H1 (cell line): ENCODE measurements around the gene PITPNC1. TPM values are rescaled to one million over a fixed set of nuclear protein-coding genes. Genes with fewer than 3 reads are reported as not detected.
"Not testable (repeated sequence)": the region's sequence is repeated elsewhere in the genome, so short reads cannot be mapped to it uniquely, and the experiment has no call there.

Experiments used
- CTCF ChIA-PET: fragments of 300-600 bp; sonication (Branson Sonifier 250); formaldehyde crosslinking; loops from one replicate; lab custom pipeline; 2021; ENCODE audit not compliant: partially characterized antibody; lab: Charles Lee
- POLR2A ChIA-PET: fragments of 300-600 bp; sonication (Branson Sonifier 250); formaldehyde crosslinking; loops from one replicate; lab custom pipeline; 2021; ENCODE audit warnings: inconsistent platforms; ENCODE audit not compliant: partially characterized antibody; lab: Charles Lee
- DNase-seq, 2 experiments: peaks; one replicate each; pipeline versions ENCODE4 v3.0.0 to v3.0.0-alpha.2; 2010 to 2022; ENCODE audit warnings: low spot score in 2 of 2, low read depth in 1 of 2, mixed read lengths in 1 of 2
- FAIRE-seq: peaks from 2 replicates; lab custom pipeline; 2011; peaks lifted over from hg19 to GRCh38; lab: Jason Lieb, UNC
- H2AFZ ChIP-seq: 2 replicates; pipeline ENCODE4 v1.8.1; 2012; ENCODE audit warnings: low read length, inconsistent platforms
- H2AK5ac ChIP-seq: 2 replicates; pipeline ENCODE4 v1.6.1; 2013; ENCODE audit warnings: low read depth, low read length
- H2BK120ac ChIP-seq: replicated peaks from 2 replicates; pipeline ENCODE3; 2013; ENCODE audit warnings: low read depth, low read length, inconsistent platforms
- H2BK12ac ChIP-seq: 2 replicates; pipeline ENCODE4 v1.6.1; 2013; ENCODE audit warnings: low read depth, low read length
- H2BK15ac ChIP-seq: 2 replicates; pipeline ENCODE4 v1.6.1; 2013; ENCODE audit warnings: low read length
- H2BK20ac ChIP-seq: 2 replicates; pipeline ENCODE4 v1.6.1; 2013; ENCODE audit warnings: low read length
- H2BK5ac ChIP-seq: 2 replicates; pipeline ENCODE4 v1.6.1; 2013; ENCODE audit warnings: low read depth, low read length
- H3K14ac ChIP-seq: 2 replicates; pipeline ENCODE4 v1.6.1; 2013; ENCODE audit warnings: inconsistent platforms; ENCODE audit not compliant: insufficient read length
- H3K18ac ChIP-seq: 2 replicates; pipeline ENCODE4 v1.6.1; 2013; ENCODE audit warnings: low read length; ENCODE audit errors: extremely low read depth
- H3K23ac ChIP-seq: 2 replicates; pipeline ENCODE4 v1.6.1; 2013; ENCODE audit warnings: inconsistent platforms; ENCODE audit not compliant: insufficient read length
- H3K23me2 ChIP-seq: 2 replicates; pipeline ENCODE4 v1.6.1; 2013; ENCODE audit warnings: low read depth, low read length
- H3K27ac ChIP-seq: 2 replicates; pipeline ENCODE4 v1.6.1; 2011; ENCODE audit warnings: low read depth, low read length, inconsistent platforms
- H3K27me3 ChIP-seq, 4 experiments: replicated peaks in 1 of 4; 1 replicate in 1 of 4; 2 replicates in 3 of 4; pipeline versions ENCODE4 v1.6.1 to v1.8.1; 2011 to 2013; ENCODE audit warnings: low read length in 3 of 4, mild to moderate bottlenecking in 3 of 4, inconsistent platforms in 2 of 4, mixed read lengths in 2 of 4, moderate library complexity in 1 of 4; ENCODE audit not compliant: control insufficient read depth in 3 of 4, insufficient read depth in 3 of 4; ENCODE audit errors: extremely low read depth in 1 of 4
- H3K36me3 ChIP-seq, 4 experiments: 2 replicates each; pipeline versions ENCODE4 v1.6.1 to v1.8.1; 2011 to 2013; ENCODE audit warnings: mild to moderate bottlenecking in 4 of 4, low read length in 3 of 4, moderate library complexity in 2 of 4, control low read depth in 1 of 4, inconsistent platforms in 1 of 4; ENCODE audit not compliant: insufficient read depth in 4 of 4, control insufficient read depth in 2 of 4
- H3K4ac ChIP-seq: replicated peaks from 2 replicates; pipeline ENCODE3; 2013; ENCODE audit warnings: low read length, low read depth, mixed read lengths, inconsistent platforms; ENCODE audit not compliant: insufficient read length
- H3K4me1 ChIP-seq, 4 experiments: replicated peaks in 1 of 4; 1 replicate in 1 of 4; 2 replicates in 3 of 4; pipeline versions ENCODE4 v1.6.1 to v1.8.1; 2011 to 2013; ENCODE audit warnings: low read length in 3 of 4, inconsistent platforms in 2 of 4, mixed read lengths in 1 of 4; ENCODE audit not compliant: insufficient read depth in 4 of 4, control insufficient read depth in 3 of 4
- H3K4me2 ChIP-seq, 2 experiments: 2 replicates each; pipeline versions ENCODE4 v1.6.1 to v1.8.1; 2011 to 2013; ENCODE audit warnings: low read depth in 2 of 2, low read length in 2 of 2, control low read depth in 1 of 2, inconsistent platforms in 1 of 2, mild to moderate bottlenecking in 1 of 2; ENCODE audit not compliant: insufficient read depth in 1 of 2
- H3K4me3 ChIP-seq, 4 experiments: fragments of 200-600, 300-600 bp in 1 of 4; sonication (generic), shearing (Covaris generic), sonication (Bioruptor Twin) in 1 of 4; 2 replicates each; pipeline versions ENCODE4 v1.5.1 to v1.8.1; 2011 to 2016; ENCODE audit warnings: low read length in 4 of 4, low read depth in 3 of 4, control low read depth in 2 of 4, inconsistent platforms in 2 of 4, mild to moderate bottlenecking in 2 of 4, mixed read lengths in 1 of 4, moderate library complexity in 1 of 4; ENCODE audit not compliant: insufficient read depth in 2 of 4; ENCODE audit errors: extremely low read depth in 1 of 4
- H3K56ac ChIP-seq: replicated peaks from 2 replicates; pipeline ENCODE3; 2013; ENCODE audit warnings: low read depth, mild to moderate bottlenecking, mixed read lengths, low read length, inconsistent platforms; ENCODE audit not compliant: insufficient read length
- H3K79me1 ChIP-seq: 2 replicates; pipeline ENCODE4 v1.6.1; 2013; ENCODE audit warnings: low read depth, low read length, control low read depth
- H3K79me2 ChIP-seq, 2 experiments: 2 replicates each; pipeline versions ENCODE4 v1.6.1 to v1.8.1; 2012 to 2013; ENCODE audit warnings: low read length in 2 of 2, mild to moderate bottlenecking in 2 of 2, inconsistent platforms in 1 of 2; ENCODE audit not compliant: insufficient read depth in 2 of 2, control insufficient read depth in 1 of 2
- H3K9ac ChIP-seq, 4 experiments: replicated peaks in 1 of 4; 1 replicate in 1 of 4; 2 replicates in 3 of 4; pipeline versions ENCODE4 v1.6.1 to v1.8.1; 2011 to 2013; ENCODE audit warnings: low read depth in 3 of 4, low read length in 3 of 4, control low read depth in 2 of 4, mild to moderate bottlenecking in 2 of 4, moderate library complexity in 2 of 4, inconsistent platforms in 1 of 4; ENCODE audit errors: extremely low read depth in 1 of 4
- H3K9me3 ChIP-seq, 2 experiments: 2 replicates each; pipeline versions ENCODE4 v1.6.1 to v1.8.1; 2012 to 2013; ENCODE audit warnings: mild to moderate bottlenecking in 2 of 2, moderate library complexity in 2 of 2, control low read depth in 1 of 2, inconsistent platforms in 1 of 2, low read depth in 1 of 2, low read length in 1 of 2, mixed read lengths in 1 of 2; ENCODE audit not compliant: insufficient read depth in 2 of 2
- H4K20me1 ChIP-seq, 2 experiments: replicated peaks in 1 of 2; 2 replicates each; pipeline versions ENCODE3 to v1.8.1; 2011 to 2013; ENCODE audit warnings: inconsistent platforms in 2 of 2, low read length in 2 of 2, mild to moderate bottlenecking in 1 of 2; ENCODE audit not compliant: insufficient read depth in 2 of 2, control insufficient read depth in 1 of 2
- H4K5ac ChIP-seq: 2 replicates; pipeline ENCODE4 v1.6.1; 2013; ENCODE audit warnings: low read length, low read depth, mixed read lengths, inconsistent platforms; ENCODE audit not compliant: insufficient read length
- H4K8ac ChIP-seq: 2 replicates; pipeline ENCODE4 v1.8.0; 2013; ENCODE audit warnings: mild to moderate bottlenecking, moderate library complexity, low read length, inconsistent platforms; ENCODE audit not compliant: insufficient read depth; ENCODE audit errors: extremely low read depth
- H4K91ac ChIP-seq: replicated peaks from 2 replicates; pipeline ENCODE3; 2013; ENCODE audit warnings: low read length, mixed read lengths, inconsistent platforms; ENCODE audit not compliant: insufficient read length
- WGBS, 2 experiments: shearing (Covaris generic) in 1 of 2; methylation state at CpG; one replicate each; pipeline versions ENCODE4 v1.1.6 to v1.1.7; 2013 to 2015; ENCODE audit warnings: low lambda C conversion rate in 2 of 2, mixed read lengths in 2 of 2, inconsistent platforms in 1 of 2, low coverage in 1 of 2, missing lambda C conversion rate in 1 of 2; ENCODE audit not compliant: insufficient replicate concordance in 2 of 2, insufficient coverage in 1 of 2, insufficient read length in 1 of 2; ENCODE audit errors: extremely low coverage in 1 of 2, missing lambda C conversion rate in 1 of 2; 5-methylcytosine and 5-hydroxymethylcytosine counted together
- polyA plus RNA-seq, 7 experiments: library from polyadenylated mRNA; depleted of rRNA in 3 of 7; stranded (reverse) in 5 of 7; unstranded in 2 of 7; fragments of >200 nt in 5 of 7; fragments of 200-250 nt in 2 of 7; gene quantifications; 1 replicate in 5 of 7; 2 replicates in 1 of 7; 4 replicates in 1 of 7; pipeline versions ENCODE4 v1.2.1 to v1.2.3, GENCODE V29; 2011 to 2013; ENCODE audit warnings: missing spikeins in 2 of 7, mixed read lengths in 2 of 7
- total RNA-seq: library from RNA; stranded (reverse); fragmentation: NEBNext Ultra II Directional; extraction: Animal tissue kit (Norgen Biotek cat#: 25700); gene quantifications from 2 replicates; pipeline ENCODE4 v1.2.1, GENCODE V29; 2021

The PITPNC1 gene
- total and polyA plus RNA-seq, 2 of the 8 experiments (the other 6 are each of a cell fraction or from before 2014, with no cell fraction given): 17.6 to 54.7 TPM

GRCh38 chr17:67516571-67516970 is 139.5 kb downstream of the PITPNC1 start:
- not testable (repeated sequence) for H2BK12ac ChIP-seq, H2BK20ac ChIP-seq, H3K27ac ChIP-seq, H3K4ac ChIP-seq, H4K5ac ChIP-seq, H4K20me1 ChIP-seq, H3K27me3 ChIP-seq, H2AFZ ChIP-seq, H3K36me3 ChIP-seq, H3K23me2 ChIP-seq, H3K18ac ChIP-seq, H3K4me3 ChIP-seq, H2BK120ac ChIP-seq, H2BK15ac ChIP-seq, H3K9ac ChIP-seq, H3K23ac ChIP-seq, DNase-seq, H3K14ac ChIP-seq, H4K8ac ChIP-seq, H3K4me2 ChIP-seq, H3K79me1 ChIP-seq, H2BK5ac ChIP-seq, H3K9me3 ChIP-seq, H3K56ac ChIP-seq, FAIRE-seq, H4K91ac ChIP-seq
- H3K79me2 ChIP-seq: peaks cover 2 to 42% of the 10 kb centered on the region in 2 experiments; a peak in 3 of 4 replicates
- ChIA-PET POLR2A (interaction anchor here (0.7 to 0.8 kb wide), 2 partner anchors 11 to 15 kb away, joined by 3 to 4 read pairs; no protein-coding TSS in a partner anchor), CTCF (interaction anchor here (1.0 to 2.8 kb wide), 5 partner anchors 25 to 147 kb away, joined by 3 to 9 read pairs (median 3); no protein-coding TSS in a partner anchor)
- WGBS, 2 experiments: 94% methylated on average over 10 of the region's 10 CpGs; no CpG with 5 or more reads in 1 of the 2 experiments
- peaks cover 6 to 19% (median 13%) of the 10 kb centered on the region in 4 experiments; a peak in 6 of 7 replicates for H3K4me1 ChIP-seq
- 0 out of 2 replicates have a peak overlapping the region, but pooled peaks have one; percentile 67 for H2AK5ac ChIP-seq
